ENCODE measurements around the gene MAD1L1.

Gene MAD1L1

GRCh38 chr7:1912593-1913465 lies 319.9 kb downstream of the MAD1L1 start:
- peak; percentile 92 for DNase-seq

GRCh38 chr7:1911571-1911970 lies 321.2 kb downstream of the MAD1L1 start:
- Histone ChIP-seq H3K27me3 (no peaks in the 10 kb centered on the region), H3K9me3 (no peaks in the 10 kb centered on the region), H3K4me1 (peaks cover 16% of the 10 kb centered on the region), H3K36me3 (no peaks in the 10 kb centered on the region; the same call in 1 of the 2 replicates), H3K4me3 (ENCODE audit: low read depth, low read length) (no peak overlapping the region)
- DNase-seq, result no peak
- TF ChIP-seq CTCF (IDR thresholded peaks at IDR 0.05; ENCODE audit: low read depth, low read length), result no peak

More at GRCh38 chr7:1912593-1913465, 319.9 kb downstream of the MAD1L1 start:
- peaks cover 19% of the 10 kb centered on the region for H3K4me1 ChIP-seq
- H3K27me3 ChIP-seq, result no peaks in the 10 kb centered on the region
- peak overlapping the region; percentile 21 for H3K4me3 ChIP-seq (ENCODE audit: low read depth, low read length)
- H3K36me3 ChIP-seq, result no peaks in the 10 kb centered on the region
- peak; percentile 39 for TF ChIP-seq CTCF (IDR thresholded peaks at IDR 0.05; ENCODE audit: low read depth, low read length)
- H3K9me3 ChIP-seq, result no peaks in the 10 kb centered on the region

- TF ChIP-seq CTCF (IDR thresholded peaks at IDR 0.05; ENCODE audit: low read depth, low read length), result no peak
- no peak for DNase-seq
- H3K9me3 ChIP-seq, result no peaks in the 10 kb centered on the region
- no peak overlapping the region for H3K4me3 ChIP-seq (ENCODE audit: low read depth, low read length)
- no peaks in the 10 kb centered on the region for H3K27me3 ChIP-seq
- no peaks in the 10 kb centered on the region; the same call in 1 of the 2 replicates for H3K36me3 ChIP-seq
- peaks cover 16% of the 10 kb centered on the region for H3K4me1 ChIP-seq
Measured at GRCh38 chr7:1910827-1911226, 321.9 kb downstream of the MAD1L1 start.

GRCh38 chr7:1910081-1910685 lies 322.6 kb downstream of the MAD1L1 start:
- no peaks in the 10 kb centered on the region; the same call in 1 of the 2 replicates for H3K36me3 ChIP-seq
- TF ChIP-seq CTCF (IDR thresholded peaks at IDR 0.05; ENCODE audit: low read depth, low read length), result no peak
- no peaks in the 10 kb centered on the region for H3K9me3 ChIP-seq
- H3K27me3 ChIP-seq, result no peaks in the 10 kb centered on the region
- no peak overlapping the region for H3K4me3 ChIP-seq (ENCODE audit: low read depth, low read length)
- DNase-seq, result no peak
- H3K4me1 ChIP-seq, result peaks cover 16% of the 10 kb centered on the region

GRCh38 chr7:1909476-1909875 lies 323.3 kb downstream of the MAD1L1 start:
- H3K27me3 ChIP-seq, result no peaks in the 10 kb centered on the region
- H3K4me1 ChIP-seq, result peaks cover 16% of the 10 kb centered on the region
- DNase-seq, result no peak
- no peak for TF ChIP-seq CTCF (IDR thresholded peaks at IDR 0.05; ENCODE audit: low read depth, low read length)
- H3K36me3 ChIP-seq, result no peaks in the 10 kb centered on the region; the same call in 1 of the 2 replicates
- no peaks in the 10 kb centered on the region for H3K9me3 ChIP-seq
- H3K4me3 ChIP-seq (ENCODE audit: low read depth, low read length), result no peak overlapping the region

All from BE2C (cell line).